ENCODE results near the gene EIF2AK2.

EIF2AK2 gene

DNA sequence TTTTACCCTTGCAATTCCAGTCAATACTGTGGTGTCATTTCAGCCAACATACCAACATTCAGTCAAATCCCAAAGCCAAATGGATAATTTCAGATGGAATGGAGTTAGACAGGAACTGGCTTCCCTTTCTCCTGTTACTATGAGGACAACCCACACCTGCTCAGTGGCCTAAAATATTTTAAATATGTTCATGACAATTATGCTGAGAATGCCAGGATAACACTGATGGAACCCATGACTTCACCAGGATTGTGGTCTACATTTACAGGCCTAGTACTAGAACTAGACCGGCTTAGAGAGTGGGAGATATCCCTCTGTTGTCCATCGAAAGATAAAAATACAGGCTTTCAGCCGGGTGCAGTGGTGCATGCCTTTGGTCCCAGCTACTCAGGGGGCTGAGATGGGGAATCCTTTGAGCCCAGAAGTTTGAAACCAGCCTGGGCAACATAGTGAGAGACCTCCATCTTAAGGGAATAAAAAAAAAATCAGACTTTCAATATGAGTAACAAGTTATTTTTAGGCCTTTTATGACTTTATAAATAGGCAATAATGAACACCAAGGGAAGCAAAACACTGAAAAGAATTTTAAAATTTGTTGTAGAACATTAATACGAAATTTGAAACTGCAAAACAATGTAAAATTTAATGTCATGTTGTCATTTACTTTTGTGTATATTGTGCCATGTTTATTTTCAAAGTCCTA lies 58.2 kb downstream of the EIF2AK2 start:
- DNase-seq, result no peak

DNA sequence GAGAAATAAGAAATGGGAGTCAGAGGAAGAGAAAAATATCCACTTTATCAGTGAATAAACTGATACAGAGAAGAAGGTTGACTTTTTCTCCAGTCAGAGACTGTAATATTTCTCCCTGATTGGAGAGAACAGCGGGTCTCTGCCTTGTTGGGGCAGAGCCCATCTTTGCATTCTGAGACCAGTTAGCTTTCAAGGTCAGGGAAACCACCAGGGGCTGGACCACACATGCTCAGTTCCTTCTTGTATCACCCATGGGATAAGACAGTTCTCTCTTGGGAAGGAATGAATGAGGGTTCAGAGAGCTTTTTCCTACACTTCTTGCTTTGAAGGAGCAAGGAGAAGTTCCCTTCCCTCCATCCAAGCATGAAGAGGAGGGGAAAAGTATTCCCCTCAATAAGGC lies 60.2 kb downstream of the EIF2AK2 start:
- no peak for DNase-seq

DNA sequence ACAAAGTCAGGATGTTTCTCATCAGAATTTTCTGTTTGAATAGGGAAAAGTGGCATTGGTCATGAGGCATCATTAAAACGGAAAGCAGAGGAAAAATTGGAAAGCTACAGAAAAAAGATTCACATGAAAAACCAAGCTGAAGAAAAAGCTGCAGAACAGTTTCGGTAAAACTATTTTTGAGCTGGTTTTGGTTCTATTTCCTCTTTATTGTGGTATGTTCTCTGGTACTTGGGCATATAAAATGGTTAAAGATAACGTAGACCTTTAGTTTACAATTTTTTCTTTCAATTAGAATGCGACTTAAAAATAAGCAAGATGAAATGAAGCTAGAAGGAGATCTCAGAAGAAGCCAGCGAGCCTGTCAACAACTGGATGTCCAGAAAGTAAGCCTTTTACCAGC lies 64.9 kb downstream of the EIF2AK2 start:
- DNase-seq, result no peak

DNA sequence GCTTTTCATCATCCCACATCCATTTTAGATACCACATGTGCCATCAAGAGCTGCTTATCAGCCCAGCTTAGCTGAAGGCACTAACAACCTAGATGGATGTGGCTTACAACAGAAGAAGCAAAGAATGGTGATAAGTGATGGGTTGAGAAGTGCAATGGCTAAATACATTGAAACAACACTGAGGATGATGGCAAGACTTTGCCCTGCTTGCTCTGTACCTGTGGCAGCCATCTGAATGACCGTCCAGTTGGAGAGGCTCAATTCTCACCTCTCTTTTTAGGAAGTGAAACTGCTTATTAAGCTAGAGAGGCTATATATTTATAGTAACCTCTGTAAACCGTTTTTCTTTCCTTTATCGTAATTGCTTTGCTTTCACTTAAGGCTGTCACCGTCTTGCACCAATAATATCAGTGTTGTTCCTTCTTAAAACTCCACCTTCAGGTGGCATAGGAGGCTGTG lies 66.7 kb downstream of the EIF2AK2 start:
- DNase-seq, result no peak

DNA sequence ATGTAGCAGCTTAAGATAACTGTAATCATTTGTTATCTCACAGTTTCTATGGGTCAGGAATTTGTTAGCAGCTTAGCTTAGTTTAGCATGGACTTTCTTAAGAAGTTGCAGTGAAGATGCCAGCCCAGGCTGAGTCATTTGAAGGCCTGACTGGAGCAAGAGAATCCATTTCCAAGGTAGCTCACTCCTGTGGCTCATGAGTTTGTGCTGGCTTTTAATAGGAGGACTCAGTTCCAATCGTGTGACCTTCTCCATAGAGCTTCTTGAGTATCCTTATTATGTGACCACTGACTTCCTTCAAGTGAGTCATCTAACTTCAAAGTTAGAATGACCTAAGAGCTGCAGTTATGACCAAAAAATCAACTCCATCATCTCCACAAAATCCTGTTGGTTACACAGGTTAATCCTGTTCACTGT lies 71.0 kb downstream of the EIF2AK2 start:
- DNase-seq, result peak in 1 of 2 donors; percentile 33

DNA sequence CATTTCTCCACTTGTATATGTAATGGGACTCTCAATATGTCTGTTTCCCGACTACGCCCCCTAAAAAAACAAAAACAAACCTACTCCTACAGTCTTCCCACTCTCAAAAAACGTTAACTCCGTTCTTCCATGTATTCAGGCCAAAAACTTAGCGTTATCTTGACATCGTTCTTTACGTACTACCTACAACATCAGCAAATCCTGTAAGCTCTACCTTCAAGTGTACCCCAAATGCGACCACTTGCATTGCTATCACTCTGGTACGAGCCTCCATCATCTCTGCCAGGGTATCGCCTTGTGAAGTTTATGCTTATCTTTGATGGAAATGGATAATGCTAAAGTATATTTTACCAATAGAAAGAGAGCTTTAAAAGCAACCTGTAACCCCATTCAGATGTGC lies 72.0 kb downstream of the EIF2AK2 start:
- no peak for DNase-seq

DNA sequence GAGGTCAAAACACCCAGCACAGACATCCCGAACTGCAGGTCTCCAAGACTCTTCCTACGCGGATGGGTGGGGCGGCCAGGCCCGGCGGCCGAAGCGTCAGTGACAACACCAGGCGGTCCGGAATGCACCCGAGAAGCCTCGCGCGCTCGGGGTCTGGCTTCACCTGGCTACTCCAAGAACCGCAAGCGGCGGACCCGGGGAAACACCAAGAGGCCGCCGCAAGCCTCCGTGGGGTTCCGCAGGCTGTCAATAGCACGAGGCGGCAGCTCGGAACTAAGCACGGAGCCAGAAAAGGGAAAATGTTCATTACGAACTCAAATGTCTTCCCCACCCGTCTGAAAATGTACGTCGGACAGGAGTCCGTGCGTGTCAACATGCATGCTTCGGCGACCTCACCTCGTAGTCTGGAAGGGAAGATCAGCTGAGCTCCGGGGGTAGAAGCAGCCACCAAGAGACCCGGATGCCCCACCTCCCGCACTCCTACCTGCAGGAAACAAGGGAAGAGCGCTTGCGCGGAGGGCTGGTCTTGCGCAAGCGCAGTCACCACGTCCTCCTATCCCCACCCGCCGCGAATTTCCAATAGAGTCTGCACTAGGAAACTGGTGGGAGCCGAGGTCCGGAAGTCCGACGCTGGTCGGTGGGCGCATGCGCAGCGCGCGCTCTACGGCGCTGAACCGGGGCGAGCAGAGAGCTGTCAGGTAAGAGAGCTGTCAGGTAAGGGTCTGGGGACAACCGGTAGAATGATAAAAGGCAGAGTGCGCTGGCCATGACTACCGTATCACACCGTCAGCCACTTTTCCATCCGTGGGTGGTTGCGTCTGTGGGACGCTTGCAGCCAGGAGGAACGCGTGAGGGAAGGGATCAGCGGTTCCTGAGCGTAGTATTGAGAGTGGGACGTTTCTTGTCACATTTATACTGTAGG lies 72.6 kb downstream of the EIF2AK2 start, which contains the start of the genes GPATCH11 and HEATR5B:
Gene GPATCH11, plus strand, starts transcription at position 646 of the 922 bp plus-strand sequence. CDS start 3,864 bp downstream, outside the sequence.
Gene HEATR5B, minus strand, starts transcription at position 500 of the 922 bp plus-strand sequence. CDS start 958 bp downstream, outside the sequence.
- peak; percentile 96 for DNase-seq

DNA sequence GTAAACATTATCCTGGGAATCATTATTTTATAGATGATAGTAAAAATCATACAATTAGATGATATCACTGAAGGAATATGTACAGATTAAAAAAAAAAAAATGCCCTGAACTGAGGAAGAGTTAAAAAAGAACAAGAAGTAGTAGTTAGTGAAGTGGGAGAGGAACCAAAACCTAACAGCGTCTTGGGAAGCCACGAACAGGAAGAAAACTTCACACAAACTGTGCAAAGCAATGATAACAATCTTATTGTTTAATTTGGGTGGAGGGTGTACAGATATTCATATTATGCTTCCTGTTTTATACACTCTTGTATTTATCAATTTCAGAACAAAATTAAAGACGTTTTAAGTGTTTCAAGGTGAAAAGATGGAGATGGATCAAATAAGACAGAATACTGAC lies 76.1 kb downstream of the EIF2AK2 start:
- no peak for DNase-seq

DNA sequence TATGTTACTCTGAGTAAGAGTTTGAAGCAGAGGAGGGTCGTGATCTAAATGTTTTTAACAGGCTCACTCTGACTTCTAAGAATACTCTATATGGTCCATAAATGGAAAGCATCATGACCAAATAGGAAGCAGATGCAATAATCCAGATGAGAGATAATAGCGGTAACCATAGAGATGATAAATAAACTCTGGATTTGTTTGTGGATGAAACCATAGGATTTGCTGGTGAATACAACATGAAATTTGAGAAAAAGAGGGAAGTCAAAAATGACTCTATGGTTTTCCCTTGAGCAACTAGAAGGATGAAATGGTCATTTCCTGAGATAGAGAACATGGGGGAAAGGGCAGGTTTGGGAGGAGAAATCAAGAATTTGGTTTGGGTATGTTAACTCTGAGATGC lies 76.5 kb downstream of the EIF2AK2 start:
- peak in 1 of 2 donors; percentile 31 for DNase-seq

DNA sequence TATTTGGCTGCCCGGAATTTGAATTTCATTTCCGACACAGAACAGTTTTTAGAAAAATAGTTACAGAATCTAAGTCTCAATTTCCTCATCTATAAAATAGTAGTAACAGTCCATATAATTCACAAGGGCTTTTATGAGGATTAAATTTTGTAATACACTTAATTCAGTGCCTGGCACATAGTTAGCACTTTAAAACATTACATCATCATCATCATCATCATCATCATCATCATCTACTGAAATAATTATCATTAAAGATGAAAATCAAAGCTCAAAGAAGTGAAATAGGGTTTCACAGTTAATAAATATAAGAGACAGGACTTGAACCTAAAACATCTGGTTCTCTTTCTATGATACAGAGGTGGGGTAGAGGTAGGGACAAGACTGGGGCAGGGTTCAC lies 85.8 kb downstream of the EIF2AK2 start:
- DNase-seq, result no peak

DNA sequence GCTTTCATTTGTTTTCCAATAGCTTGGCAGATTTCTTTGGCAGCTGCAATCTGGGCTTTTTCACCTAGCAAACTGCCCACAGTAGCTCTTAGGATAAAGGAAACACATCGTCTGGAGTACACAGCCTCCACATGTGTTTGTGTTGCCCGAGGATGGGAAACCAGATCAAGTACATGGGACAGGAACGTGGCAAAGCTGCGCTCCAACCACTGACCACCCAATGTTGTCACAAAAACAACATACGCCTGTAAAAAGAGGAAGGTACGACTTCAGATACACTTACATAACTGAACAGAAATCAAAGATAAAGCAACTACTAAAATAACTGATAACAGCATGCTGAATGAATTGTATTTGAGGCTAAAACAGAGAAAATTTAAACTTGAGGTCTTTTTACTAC lies 88.1 kb downstream of the EIF2AK2 start:
- DNase-seq, result no peak

DNA sequence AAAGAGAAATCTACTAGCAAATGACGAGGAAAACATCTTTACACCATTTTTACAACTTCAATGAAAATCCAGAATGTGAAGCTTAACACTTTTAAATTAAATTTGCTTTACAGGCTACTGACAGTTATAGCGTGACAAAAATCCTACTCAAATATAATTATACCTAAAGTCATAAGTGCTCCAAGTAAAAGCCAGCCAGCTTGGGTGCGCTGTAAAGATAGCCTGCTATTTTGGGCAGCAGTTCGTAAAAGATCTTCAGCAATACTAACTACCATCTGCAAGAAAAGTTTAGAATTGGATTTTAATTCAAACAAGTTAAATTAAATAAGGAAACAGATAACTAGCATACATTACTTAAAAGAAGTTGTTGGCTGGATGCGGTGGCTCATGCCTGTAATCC lies 95.0 kb downstream of the EIF2AK2 start:
- DNase-seq, result no peak

DNA sequence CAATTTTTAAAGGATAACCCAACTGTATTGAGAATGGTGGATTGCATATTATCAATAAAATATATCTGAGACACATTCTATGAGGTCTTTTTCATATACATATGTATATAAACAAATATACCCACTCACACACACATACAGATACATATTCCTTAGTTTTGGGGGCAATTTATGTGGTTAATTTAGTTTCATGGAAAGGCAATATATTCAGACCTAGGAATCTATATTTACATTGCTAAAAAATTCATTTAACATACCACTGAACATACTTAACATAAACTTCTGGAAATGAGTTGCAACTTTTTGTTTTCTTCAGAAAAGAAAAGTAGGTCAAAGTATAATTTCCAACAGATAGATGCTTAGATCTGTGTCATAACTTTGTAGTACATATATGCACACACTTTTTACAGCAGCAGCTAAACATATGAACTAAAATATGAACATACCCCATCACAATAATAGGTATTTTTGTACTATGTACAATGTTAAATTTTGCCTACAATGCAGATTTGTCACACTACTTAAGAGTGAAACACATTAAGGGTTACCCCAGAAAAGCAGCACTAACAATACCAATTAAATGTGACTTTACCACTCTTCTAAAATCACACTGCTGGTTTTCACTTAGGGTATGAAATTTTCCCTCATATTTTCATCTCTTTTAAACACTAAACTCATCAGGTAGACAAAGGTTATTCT lies 95.6 kb downstream of the EIF2AK2 start:
- no peak for DNase-seq

DNA sequence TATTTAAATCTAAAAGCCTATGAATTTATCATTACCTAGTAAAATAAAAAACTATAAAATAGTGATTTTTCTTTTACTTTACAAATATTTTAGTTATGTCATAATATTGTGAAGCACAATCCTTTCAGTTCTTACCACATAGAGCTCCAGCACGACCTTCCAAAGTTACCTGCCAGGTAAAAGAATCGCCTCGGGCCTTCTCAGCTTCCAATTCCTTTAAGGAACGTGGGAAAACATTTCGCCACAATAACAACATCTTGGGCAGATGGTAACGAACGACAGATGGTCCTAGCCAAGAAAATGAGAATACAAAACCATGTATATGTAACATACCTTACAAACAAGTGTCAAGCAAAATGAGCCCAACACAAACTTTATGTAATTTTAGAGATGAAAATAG lies 96.3 kb downstream of the EIF2AK2 start:
- no peak for DNase-seq

DNA sequence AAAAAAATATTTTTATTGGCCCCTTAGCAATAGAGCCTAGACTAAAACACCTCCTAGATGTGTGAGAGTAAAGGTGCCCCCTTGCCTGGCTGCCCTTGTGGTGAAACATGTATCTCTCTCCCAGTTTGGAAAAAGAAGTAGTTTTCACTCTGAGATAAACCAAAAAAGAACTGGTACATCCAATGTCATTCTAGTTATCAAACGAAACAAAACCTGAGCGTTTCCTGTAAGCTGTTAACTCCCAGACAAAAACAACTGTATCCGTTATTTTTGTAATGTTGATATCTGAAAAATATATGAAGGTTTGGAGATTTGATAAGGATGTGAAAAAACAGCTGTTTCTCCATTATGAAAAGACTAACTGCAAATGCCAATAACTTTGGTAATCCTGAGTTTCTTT lies 96.9 kb downstream of the EIF2AK2 start:
- DNase-seq, result no peak

DNA sequence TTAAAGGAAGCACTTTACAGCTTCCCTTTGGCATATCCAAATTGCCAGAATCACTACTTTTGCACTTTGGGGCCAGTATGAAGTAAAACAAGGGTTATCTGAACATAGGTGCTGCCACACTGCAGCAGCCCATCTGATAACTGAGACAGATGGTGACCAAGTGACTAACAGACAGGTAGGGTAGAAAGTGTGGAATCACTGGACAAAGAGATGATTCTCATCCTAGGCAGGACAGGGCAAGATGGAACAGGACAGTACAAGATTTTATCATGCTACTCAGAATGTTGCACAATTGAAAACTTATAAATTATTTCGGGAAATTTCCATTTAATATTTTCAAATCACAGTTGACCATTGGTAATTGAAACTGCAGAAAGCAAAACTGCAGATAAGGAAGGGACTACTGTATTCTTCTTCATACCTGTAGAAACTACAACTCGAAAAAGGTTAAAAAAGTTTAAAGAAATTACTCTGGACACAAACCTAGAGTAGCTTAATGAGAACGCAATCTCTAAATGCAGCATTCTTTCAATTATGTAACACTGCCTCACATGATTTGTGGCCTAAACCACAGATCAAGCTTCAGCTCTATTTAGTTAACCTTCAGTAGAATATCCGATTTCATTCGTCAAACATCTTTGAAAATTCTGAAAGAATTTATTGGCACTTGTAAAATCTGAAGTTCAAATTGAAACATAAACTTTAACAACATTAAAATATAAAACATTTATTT lies 104.0 kb downstream of the EIF2AK2 start:
- DNase-seq, result no peak

Measured in CD4-positive, alpha-beta T cell treated with Interleukin-4 for 1 hour (primary cell).